Keratinocyte (primary cell): ENCODE data around the gene MUC13. TPM values are rescaled to one million over a fixed set of nuclear protein-coding genes. Genes with fewer than 3 reads are reported as not detected.

Experiments used
- DNase-seq: peaks from one replicate; pipeline ENCODE4 v3.0.0-alpha.2; 2011; ENCODE audit warnings: low read depth, missing footprints, low spot score
- FAIRE-seq: peaks from 2 replicates; lab custom pipeline; 2011; peaks lifted over from hg19 to GRCh38; lab: Jason Lieb, UNC
- H2AFZ ChIP-seq: 2 replicates; pipeline ENCODE4 v1.6.0; 2012; ENCODE audit warnings: low read length, control low read depth, inconsistent platforms; ENCODE audit not compliant: control insufficient read depth
- H3K27ac ChIP-seq: 2 replicates; pipeline ENCODE4 v1.5.1; 2011; ENCODE audit warnings: low read length; ENCODE audit not compliant: control insufficient read depth, insufficient read depth
- H3K27me3 ChIP-seq: 3 replicates; pipeline ENCODE4 v1.6.0; 2011; ENCODE audit warnings: low read length; ENCODE audit not compliant: control insufficient read depth, insufficient read depth; ENCODE audit errors: extremely low read depth
- H3K36me3 ChIP-seq, 2 experiments: 2 replicates in 1 of 2; 3 replicates in 1 of 2; pipeline ENCODE4 v1.5.1; 2011; ENCODE audit warnings: low read length in 2 of 2, mild to moderate bottlenecking in 1 of 2; ENCODE audit not compliant: control insufficient read depth in 2 of 2, insufficient read depth in 2 of 2; ENCODE audit errors: extremely low read depth in 1 of 2
- H3K4me1 ChIP-seq: 3 replicates; pipeline ENCODE4 v1.5.1; 2011; ENCODE audit warnings: low read length; ENCODE audit not compliant: control insufficient read depth, insufficient read depth; ENCODE audit errors: extremely low read depth
- H3K4me2 ChIP-seq: 3 replicates; pipeline ENCODE4 v1.6.0; 2011; ENCODE audit warnings: low read depth, low read length; ENCODE audit not compliant: control insufficient read depth, insufficient read depth; ENCODE audit errors: extremely low read depth
- H3K4me3 ChIP-seq, 3 experiments: fragments of 200-600 bp in 1 of 3; sonication (generic) in 1 of 3; 2 replicates in 2 of 3; 3 replicates in 1 of 3; pipeline ENCODE4 v1.5.1; 2011 to 2016; ENCODE audit warnings: low read length in 3 of 3, mild to moderate bottlenecking in 3 of 3, control low read depth in 2 of 3, inconsistent platforms in 1 of 3, low read depth in 1 of 3, mixed read lengths in 1 of 3, mixed run types in 1 of 3, moderate library complexity in 1 of 3; ENCODE audit not compliant: control insufficient read depth in 2 of 3, insufficient read depth in 2 of 3; ENCODE audit errors: extremely low read depth in 1 of 3
- H3K79me2 ChIP-seq: 2 replicates; pipeline ENCODE4 v1.6.0; 2012; ENCODE audit warnings: low read length; ENCODE audit not compliant: control insufficient read depth, insufficient read depth
- H3K9ac ChIP-seq: 3 replicates; pipeline ENCODE4 v1.6.0; 2011; ENCODE audit warnings: low read length; ENCODE audit not compliant: control insufficient read depth, insufficient read depth; ENCODE audit errors: extremely low read depth
- H3K9me1 ChIP-seq: 3 replicates; pipeline ENCODE4 v1.6.0; 2011; ENCODE audit warnings: low read length; ENCODE audit not compliant: control insufficient read depth, insufficient read depth; ENCODE audit errors: extremely low read depth
- H3K9me3 ChIP-seq: 2 replicates; pipeline ENCODE4 v1.5.1; 2012; ENCODE audit warnings: low read depth, low read length; ENCODE audit not compliant: control insufficient read depth
- H4K20me1 ChIP-seq: 3 replicates; pipeline ENCODE4 v1.6.0; 2011; ENCODE audit warnings: low read length; ENCODE audit not compliant: control insufficient read depth, insufficient read depth; ENCODE audit errors: extremely low read depth
- CTCF ChIP-seq, 3 experiments: IDR thresholded peaks in 1 of 3; conservative IDR thresholded peaks in 1 of 3; optimal IDR thresholded peaks in 1 of 3; 2 replicates in 2 of 3; 3 replicates in 1 of 3; pipeline versions ENCODE3 to v1.5.1; 2011; ENCODE audit warnings: low read length in 3 of 3, mild to moderate bottlenecking in 3 of 3, moderate library complexity in 2 of 3, control low read depth in 1 of 3, inconsistent platforms in 1 of 3; ENCODE audit not compliant: insufficient read depth in 2 of 3; ENCODE audit errors: extremely low read depth in 1 of 3
- EZH2 ChIP-seq: IDR thresholded peaks from one replicate; pipeline ENCODE4 v1.6.1; 2012; ENCODE audit warnings: inconsistent platforms, mild to moderate bottlenecking, low read length, moderate library complexity
- dilution Hi-C: fragments of 300-500 bp; cut with MboI; formaldehyde crosslinking; loops from one replicate; pipeline ENCODE4 v1.7.0; 2020; ENCODE audit warnings: low sequenced_read_pairs; ENCODE audit not compliant: extremely low pct_ligation_motif_present
- polyA plus RNA-seq, 5 experiments: library from polyadenylated mRNA; depleted of rRNA in 3 of 5; stranded (reverse) in 3 of 5; stranded (forward) in 1 of 5; unstranded in 1 of 5; fragments of >200 nt; gene quantifications; 1 replicate in 1 of 5; 2 replicates in 3 of 5; 3 replicates in 1 of 5; pipeline versions ENCODE4 v1.2.1 to v1.2.3, GENCODE V29; 2011 to 2012; ENCODE audit warnings: missing spikeins in 2 of 5, low read depth in 1 of 5, low replicate concordance in 1 of 5

MUC13 gene
- polyA plus RNA-seq, 1 donor (not counting 4 experiments of a cell fraction or from before 2014, with no cell fraction given), result not detected

DNA sequence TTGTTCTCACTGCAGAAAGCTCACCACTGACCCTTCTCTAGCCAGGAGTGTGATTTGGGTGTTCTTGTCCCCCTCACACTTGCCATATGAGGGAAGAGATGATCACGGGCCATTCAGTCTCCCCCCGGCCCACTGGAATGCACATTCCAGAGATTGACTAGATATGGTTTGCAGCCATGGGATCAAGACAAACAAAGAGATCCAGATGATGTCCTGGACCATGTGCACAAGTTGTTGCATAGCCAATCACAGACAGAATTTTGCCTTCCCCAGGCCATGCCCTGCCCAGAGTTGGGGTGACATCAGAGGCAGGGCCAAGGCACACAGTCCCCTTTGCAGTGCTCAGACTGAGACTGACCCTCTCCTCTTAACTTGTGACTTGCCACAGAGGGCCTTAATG, 14.8 kb downstream of the MUC13 start:
- Histone ChIP-seq H3K27me3 (peaks cover 4% of the 10 kb centered on the region), H2AFZ (no peak overlapping the region), H3K4me2 (no peak overlapping the region), H3K9ac (no peak overlapping the region), H3K9me1 (no peaks in the 10 kb centered on the region), H3K27ac (no peak overlapping the region), H3K36me3 (no peaks in the 10 kb centered on the region), H3K79me2 (no peaks in the 10 kb centered on the region), H3K4me1 (no peaks in the 10 kb centered on the region), H4K20me1 (no peaks in the 10 kb centered on the region), H3K4me3 (no peak overlapping the region), H3K9me3 (no peaks in the 10 kb centered on the region)
- FAIRE-seq (no peak), DNase-seq (no peak)
- TF ChIP-seq CTCF (optimal IDR thresholded peaks at IDR 0.05 in 1 of 3, IDR thresholded peaks at IDR 0.05 in 1 of 3, conservative IDR thresholded peaks at IDR 0.05 in 1 of 3; ENCODE audit: extremely low read depth in 1 of 3, insufficient read depth in 2 of 3, low read length in 3 of 3) (no peak), EZH2 (no peak)
- dilution Hi-C loops, result no loop called here

- dilution Hi-C loops, result no loop called here
- H3K27me3 ChIP-seq, result peaks cover 4% of the 10 kb centered on the region
- no peaks in the 10 kb centered on the region for H3K9me3 ChIP-seq
- no peak overlapping the region for H3K4me2 ChIP-seq
- no peaks in the 10 kb centered on the region for H3K79me2 ChIP-seq
- H2AFZ ChIP-seq, result no peak overlapping the region
- DNase-seq (no peak), FAIRE-seq (no peak)
- H3K36me3 ChIP-seq, result no peaks in the 10 kb centered on the region
- TF ChIP-seq EZH2 (no peak), CTCF (optimal IDR thresholded peaks at IDR 0.05 in 1 of 3, IDR thresholded peaks at IDR 0.05 in 1 of 3, conservative IDR thresholded peaks at IDR 0.05 in 1 of 3; ENCODE audit: extremely low read depth in 1 of 3, insufficient read depth in 2 of 3, low read length in 3 of 3) (no peak)
- H3K4me3 ChIP-seq, result no peak overlapping the region
- no peaks in the 10 kb centered on the region for H3K4me1 ChIP-seq
- H3K9ac ChIP-seq, result no peak overlapping the region
- no peak overlapping the region for H3K27ac ChIP-seq
- no peaks in the 10 kb centered on the region for H4K20me1 ChIP-seq
- H3K9me1 ChIP-seq, result no peaks in the 10 kb centered on the region
Measured at GRCh38 chr3:124918524-124918923, 16.0 kb downstream of the MUC13 start.
